ENCODE data around the gene TENM3.

DNA sequence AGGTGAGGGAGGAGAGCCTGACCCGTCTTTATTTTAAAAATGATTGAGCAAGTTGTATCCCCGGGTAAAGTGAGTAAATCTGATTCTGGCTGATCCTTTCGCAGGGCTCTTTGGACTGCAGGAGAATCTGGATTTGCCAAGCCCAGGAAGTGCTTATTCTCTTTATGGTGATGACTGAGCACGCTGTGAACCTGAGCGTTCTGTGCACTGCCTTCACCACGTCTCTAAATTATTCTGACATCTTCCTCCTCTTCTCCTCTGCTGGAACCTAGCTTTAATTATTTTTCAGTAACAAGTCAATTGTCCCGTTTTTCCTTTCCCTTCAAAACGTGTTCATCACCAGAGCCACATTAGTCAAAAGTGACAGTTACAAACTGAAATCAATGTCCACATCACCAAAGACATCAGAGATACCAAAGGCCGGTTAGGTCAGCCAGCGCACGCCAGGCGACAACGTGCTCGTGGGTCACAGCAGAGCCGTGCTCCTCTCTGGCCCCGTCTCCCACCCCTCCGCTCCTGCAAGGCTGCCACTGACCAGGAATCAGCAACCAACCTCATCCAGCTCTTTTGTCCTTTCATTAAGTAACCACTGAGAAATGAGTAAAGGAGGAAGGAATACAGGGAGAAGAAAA, 599.7 kb downstream of the TENM3 start:
- TF ChIP-seq, protein P1, sequence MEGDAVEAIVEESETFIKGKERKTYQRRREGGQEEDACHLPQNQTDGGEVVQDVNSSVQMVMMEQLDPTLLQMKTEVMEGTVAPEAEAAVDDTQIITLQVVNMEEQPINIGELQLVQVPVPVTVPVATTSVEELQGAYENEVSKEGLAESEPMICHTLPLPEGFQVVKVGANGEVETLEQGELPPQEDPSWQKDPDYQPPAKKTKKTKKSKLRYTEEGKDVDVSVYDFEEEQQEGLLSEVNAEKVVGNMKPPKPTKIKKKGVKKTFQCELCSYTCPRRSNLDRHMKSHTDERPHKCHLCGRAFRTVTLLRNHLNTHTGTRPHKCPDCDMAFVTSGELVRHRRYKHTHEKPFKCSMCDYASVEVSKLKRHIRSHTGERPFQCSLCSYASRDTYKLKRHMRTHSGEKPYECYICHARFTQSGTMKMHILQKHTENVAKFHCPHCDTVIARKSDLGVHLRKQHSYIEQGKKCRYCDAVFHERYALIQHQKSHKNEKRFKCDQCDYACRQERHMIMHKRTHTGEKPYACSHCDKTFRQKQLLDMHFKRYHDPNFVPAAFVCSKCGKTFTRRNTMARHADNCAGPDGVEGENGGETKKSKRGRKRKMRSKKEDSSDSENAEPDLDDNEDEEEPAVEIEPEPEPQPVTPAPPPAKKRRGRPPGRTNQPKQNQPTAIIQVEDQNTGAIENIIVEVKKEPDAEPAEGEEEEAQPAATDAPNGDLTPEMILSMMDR (IDR thresholded peaks at IDR 0.05), result no peak
- no peak for TF ChIP-seq POLR2A (IDR thresholded peaks at IDR 0.05)

Measured in uterus (tissue), 2 donors.